ENCODE measurements around the gene MOSPD3. TPM values are rescaled to one million over a fixed set of nuclear protein-coding genes. Genes with fewer than 3 reads are reported as not detected.

MOSPD3 gene
- total and polyA plus RNA-seq, 2 of the 8 experiments (the other 6 are each of a cell fraction or from before 2014, with no cell fraction given), result 20.7 to 21.4 TPM

GRCh38 chr7:100612730-100613390, 520 bp downstream of the MOSPD3 start:
- Histone ChIP-seq H3K4ac (replicated peaks; ENCODE audit: insufficient read length, low read depth, low read length) (no peak overlapping the region), H2AFZ (ENCODE audit: low read length) (no peak overlapping the region), H3K4me1 (replicated peaks in 1 of 4; ENCODE audit: control insufficient read depth in 3 of 4, insufficient read depth in 4 of 4, low read length in 3 of 4) (peaks cover 0 to 6% (median 2%) of the 10 kb centered on the region in 4 experiments; a peak in 3 of 7 replicates), H3K23ac (ENCODE audit: insufficient read length) (no peak overlapping the region), H2BK20ac (ENCODE audit: low read length) (no peak overlapping the region), H4K91ac (replicated peaks; ENCODE audit: insufficient read length, low read length) (no peak overlapping the region), H2BK120ac (replicated peaks; ENCODE audit: low read depth, low read length) (no peak overlapping the region), H3K27ac (ENCODE audit: low read depth, low read length) (no peak overlapping the region), H3K79me2 (ENCODE audit: control insufficient read depth in 1 of 2, insufficient read depth in 2 of 2, low read length in 2 of 2) (no peaks in the 10 kb centered on the region), H4K8ac (ENCODE audit: extremely low read depth, insufficient read depth, low read length) (no peak overlapping the region), H2AK5ac (ENCODE audit: low read depth, low read length) (no peak overlapping the region), H3K36me3 (ENCODE audit: control insufficient read depth in 2 of 4, insufficient read depth in 4 of 4, low read length in 3 of 4) (peaks cover 0 to 3% (median under 1%) of the 10 kb centered on the region in 4 experiments; a peak in 3 of 8 replicates), H3K4me3 (ENCODE audit: extremely low read depth in 1 of 4, insufficient read depth in 2 of 4, low read depth in 3 of 4, low read length in 4 of 4) (peak overlapping the region; percentile 74 to 83 (median 76)), H4K5ac (ENCODE audit: insufficient read length, low read depth, low read length) (no peak overlapping the region), H3K79me1 (ENCODE audit: low read depth, low read length) (no peaks in the 10 kb centered on the region), H3K4me2 (ENCODE audit: insufficient read depth in 1 of 2, low read depth in 2 of 2, low read length in 2 of 2) (peak overlapping the region; percentile 68 to 94), H3K18ac (ENCODE audit: extremely low read depth, low read length) (no peak overlapping the region; the same call in 1 of the 2 replicates), H3K23me2 (ENCODE audit: low read depth, low read length) (peaks cover 5% of the 10 kb centered on the region), H2BK5ac (ENCODE audit: low read depth, low read length) (no peak overlapping the region), H3K9ac (replicated peaks in 1 of 4; ENCODE audit: extremely low read depth in 1 of 4, low read depth in 3 of 4, low read length in 3 of 4) (no peak overlapping the region; a peak in 1 of 7 replicates), H3K9me3 (ENCODE audit: insufficient read depth in 2 of 2, low read depth in 1 of 2, low read length in 1 of 2) (no peaks in the 10 kb centered on the region), H2BK12ac (ENCODE audit: low read depth, low read length) (no peak overlapping the region), H4K20me1 (replicated peaks in 1 of 2; ENCODE audit: control insufficient read depth in 1 of 2, insufficient read depth in 2 of 2, low read length in 2 of 2) (peaks cover 0 to 2% of the 10 kb centered on the region in 2 experiments), H3K56ac (replicated peaks; ENCODE audit: insufficient read length, low read depth, low read length) (no peak overlapping the region), H3K27me3 (replicated peaks in 1 of 4; ENCODE audit: control insufficient read depth in 3 of 4, extremely low read depth in 1 of 4, insufficient read depth in 3 of 4, low read length in 3 of 4) (no peaks in the 10 kb centered on the region; a peak in 1 of 7 replicates), H3K14ac (ENCODE audit: insufficient read length) (no peak overlapping the region), H2BK15ac (ENCODE audit: low read length) (peak overlapping the region; percentile 33; the same call in 1 of the 2 replicates)
- POLR2A ChIA-PET (ENCODE audit: partially characterized antibody), result interaction anchor here (0.8 to 2.4 kb wide), 21 partner anchors 8 to 262 kb away, joined by 3 to 19 read pairs (median 4); partner anchors contain the start of genes ACTL6B, FBXO24, GIGYF1 and LRCH4
- peak in 1 of 2 experiments; percentile 57 for DNase-seq (ENCODE audit: low read depth in 1 of 2, low spot score in 2 of 2)
- CTCF ChIA-PET (ENCODE audit: partially characterized antibody), result interaction anchor here (0.5 to 8.8 kb wide), 39 partner anchors 8 to 478 kb away, joined by 3 to 73 read pairs (median 4); partner anchors contain the start of genes ACTL6B, EPO, GIGYF1 and POP7
- no peak for TF ChIP-seq CBX8 (IDR thresholded peaks at IDR 0.05; ENCODE audit: borderline replicate concordance, low read depth, low read length)
- no peak for TF ChIP-seq EP300 (IDR thresholded peaks at IDR 0.05; ENCODE audit: borderline replicate concordance in 1 of 2, low read depth in 2 of 2, low read length in 2 of 2)
- TF ChIP-seq CTCF (IDR thresholded peaks at IDR 0.05; ENCODE audit: control extremely low read depth in 1 of 3, insufficient read depth in 1 of 3, low read depth in 1 of 3, low read length in 3 of 3), result peak; percentile 25 to 59 (median 49); a peak in 3 of 4 replicates
- TF ChIP-seq RAD21 (IDR thresholded peaks at IDR 0.05 in 1 of 2, conservative IDR thresholded peaks at IDR 0.05 in 1 of 2; ENCODE audit: low read depth in 2 of 2, low read length in 2 of 2), result peak; percentile 29 to 47; a peak in 3 of 4 replicates
- FAIRE-seq, result no peak
- 18% methylated on average over 25 of the region's 29 CpGs; no CpG with 5 or more reads in 1 of the 2 experiments for WGBS, 2 experiments (ENCODE audit: extremely low coverage in 1 of 2, insufficient coverage in 1 of 2, insufficient read length in 1 of 2, insufficient replicate concordance in 2 of 2, low coverage in 1 of 2, low lambda C conversion rate in 2 of 2, missing lambda C conversion rate in 1 of 2)
